IMR-90 (cell line): Measurements from ENCODE around the gene ZNF692. TPM values are rescaled to one million over a fixed set of nuclear protein-coding genes. Genes with fewer than 3 reads are reported as not detected.

Experiments used
- ATAC-seq: fragments of 200-7000 bp; cut with Tn5 transposase; 2 replicates; pipeline ENCODE4 v1.9.1; 2020; ENCODE audit warnings: low read depth, mild to moderate bottlenecking, moderate library complexity
- BruUV-seq: library from RNA; stranded (reverse); fragments of 400-500 nt; replicated peaks from 2 replicates; lab custom pipeline; 2021; lab: Mats Ljungman, UMichigan
- CTCF ChIA-PET: fragments of 300-600 bp; formaldehyde crosslinking; extraction: SDS; loops from one replicate; lab custom pipeline; 2021; ENCODE audit warnings: antibody characterized with exemption; lab: Yijun Ruan, JAX
- POLR2A ChIA-PET: fragments of 300-600 bp; sonication (Branson Sonifier 250); formaldehyde crosslinking; loops from one replicate; lab custom pipeline; 2022; ENCODE audit warnings: antibody characterized with exemption; ENCODE audit not compliant: unreplicated experiment; lab: Charles Lee
- DNase-seq: peaks from one replicate; pipeline ENCODE4 v3.0.0; 2013
- H2AFZ ChIP-seq: replicated peaks from 2 replicates; pipeline ENCODE3; 2013; ENCODE audit warnings: low read length, mild to moderate bottlenecking; ENCODE audit not compliant: poor library complexity
- H2AK5ac ChIP-seq: 2 replicates; pipeline ENCODE4 v1.6.1; 2013; ENCODE audit warnings: low read depth, low read length, inconsistent platforms
- H2AK9ac ChIP-seq: replicated peaks from 2 replicates; pipeline ENCODE3; 2013; ENCODE audit warnings: mild to moderate bottlenecking, low read depth, low read length, moderate library complexity; ENCODE audit not compliant: poor library complexity
- H2BK120ac ChIP-seq: 2 replicates; pipeline ENCODE4 v1.6.1; 2013; ENCODE audit warnings: low read depth, low read length, inconsistent platforms
- H2BK15ac ChIP-seq: 3 replicates; pipeline ENCODE4 v1.6.1; 2013; ENCODE audit warnings: low read depth, low read length, inconsistent platforms
- H2BK20ac ChIP-seq: 2 replicates; pipeline ENCODE4 v1.6.1; 2013; ENCODE audit warnings: low read depth, mild to moderate bottlenecking, inconsistent platforms, low read length, moderate library complexity
- H2BK5ac ChIP-seq: 2 replicates; pipeline ENCODE4 v1.6.1; 2013; ENCODE audit warnings: mild to moderate bottlenecking, low read depth, low read length, inconsistent platforms; ENCODE audit not compliant: poor library complexity, severe bottlenecking
- H3K14ac ChIP-seq: replicated peaks from 2 replicates; pipeline ENCODE4 v1.6.1; 2013; ENCODE audit warnings: low read depth, low read length, inconsistent platforms
- H3K18ac ChIP-seq: 2 replicates; pipeline ENCODE4 v1.6.1; 2013; ENCODE audit warnings: low read depth, low read length, control low read depth
- H3K23ac ChIP-seq: 2 replicates; pipeline ENCODE4 v1.6.1; 2013; ENCODE audit warnings: low read depth, low read length, inconsistent platforms
- H3K27ac ChIP-seq: 2 replicates; pipeline ENCODE4 v1.5.1; 2013; ENCODE audit warnings: mild to moderate bottlenecking, control low read depth, low read length; ENCODE audit not compliant: insufficient read depth
- H3K27me3 ChIP-seq: 2 replicates; pipeline ENCODE4 v1.6.1; 2013; ENCODE audit warnings: low read length; ENCODE audit not compliant: control insufficient read depth, insufficient read depth
- H3K36me3 ChIP-seq: 2 replicates; pipeline ENCODE4 v1.6.1; 2013; ENCODE audit warnings: low read length, mixed read lengths; ENCODE audit not compliant: control insufficient read depth, insufficient read depth
- H3K4ac ChIP-seq: 2 replicates; pipeline ENCODE4 v1.6.1; 2013; ENCODE audit warnings: low read depth, low read length, inconsistent platforms
- H3K4me1 ChIP-seq: 2 replicates; pipeline ENCODE4 v1.6.1; 2013; ENCODE audit warnings: low read length, mixed read lengths; ENCODE audit not compliant: control insufficient read depth, insufficient read depth
- H3K4me2 ChIP-seq: 2 replicates; pipeline ENCODE4 v1.6.1; 2013; ENCODE audit warnings: low read depth, mild to moderate bottlenecking, control low read depth, low read length, moderate library complexity
- H3K4me3 ChIP-seq: 2 replicates; pipeline ENCODE4 v1.5.1; 2013; ENCODE audit warnings: low read depth, mild to moderate bottlenecking, control low read depth, low read length, moderate library complexity; ENCODE audit not compliant: insufficient read depth
- H3K56ac ChIP-seq: 2 replicates; pipeline ENCODE4 v1.6.1; 2013; ENCODE audit warnings: low read length, inconsistent platforms; ENCODE audit not compliant: insufficient read depth; ENCODE audit errors: extremely low read depth
- H3K79me1 ChIP-seq, 2 experiments: 2 replicates each; pipeline ENCODE4 v1.6.1; 2013; ENCODE audit warnings: low read length in 2 of 2, inconsistent platforms in 1 of 2, low read depth in 1 of 2
- H3K9ac ChIP-seq: 2 replicates; pipeline ENCODE4 v1.6.1; 2013; ENCODE audit warnings: low read depth, low read length, control low read depth
- H3K9me1 ChIP-seq: 2 replicates; pipeline ENCODE4 v1.6.1; 2013; ENCODE audit warnings: low read length, inconsistent platforms; ENCODE audit not compliant: insufficient read depth
- H3K9me3 ChIP-seq: 2 replicates; pipeline ENCODE4 v1.6.1; 2013; ENCODE audit warnings: low read length; ENCODE audit not compliant: control insufficient read depth, insufficient read depth
- H4K20me1 ChIP-seq: 2 replicates; pipeline ENCODE4 v1.6.1; 2013; ENCODE audit warnings: low read length, inconsistent platforms; ENCODE audit not compliant: insufficient read depth
- H4K5ac ChIP-seq: 2 replicates; pipeline ENCODE4 v1.6.1; 2013; ENCODE audit warnings: mild to moderate bottlenecking, low read depth, low read length, control low read depth
- H4K8ac ChIP-seq, 2 experiments: 2 replicates each; pipeline ENCODE4 v1.6.1; 2013; ENCODE audit warnings: low read depth in 2 of 2, low read length in 2 of 2, control low read depth in 1 of 2, inconsistent platforms in 1 of 2
- H4K91ac ChIP-seq: 2 replicates; pipeline ENCODE4 v1.6.1; 2013; ENCODE audit warnings: low read depth, low read length, inconsistent platforms; ENCODE audit not compliant: insufficient read depth
- BHLHE40 ChIP-seq: fragments of 150-350 bp; IDR thresholded peaks from 2 replicates; pipeline ENCODE4 v1.6.1; 2016; ENCODE audit warnings: mild to moderate bottlenecking, low read depth, low read length
- CEBPB ChIP-seq: IDR thresholded peaks from 2 replicates; pipeline ENCODE4 v1.6.1; 2012; ENCODE audit warnings: low read depth, low read length, improper control_type of control experiment
- CHD1 ChIP-seq: IDR thresholded peaks from 2 replicates; pipeline ENCODE4 v1.6.1; 2012; ENCODE audit warnings: low read depth, low read length, improper control_type of control experiment
- ELK1 ChIP-seq: fragments of 150-350 bp; IDR thresholded peaks from 2 replicates; pipeline ENCODE4 v1.6.1; 2016; ENCODE audit warnings: low read depth, mild to moderate bottlenecking, low read length, moderate library complexity, borderline replicate concordance
- FOS ChIP-seq: fragments of 150-350 bp; IDR thresholded peaks from 2 replicates; pipeline ENCODE4 v1.6.1; 2016; ENCODE audit warnings: low read depth, low read length
- MAFK ChIP-seq: IDR thresholded peaks from 2 replicates; pipeline ENCODE4 v1.6.1; 2012; ENCODE audit warnings: low read depth, low read length, improper control_type of control experiment
- MAZ ChIP-seq: IDR thresholded peaks from 2 replicates; pipeline ENCODE4 v1.6.1; 2012; ENCODE audit warnings: low read depth, mild to moderate bottlenecking, low read length, improper control_type of control experiment, moderate library complexity, borderline replicate concordance
- MXI1 ChIP-seq: IDR thresholded peaks from 2 replicates; pipeline ENCODE4 v1.6.1; 2012; ENCODE audit warnings: low read depth, mild to moderate bottlenecking, low read length, moderate library complexity, borderline replicate concordance
- NFE2L2 ChIP-seq: fragments of 150-350 bp; IDR thresholded peaks from 2 replicates; pipeline ENCODE4 v1.6.1; 2016; ENCODE audit warnings: low read depth, mild to moderate bottlenecking, low read length
- POLR2A ChIP-seq: IDR thresholded peaks from 2 replicates; pipeline ENCODE4 v1.6.1; 2012; ENCODE audit warnings: mild to moderate bottlenecking, low read depth, low read length
- RAD21 ChIP-seq: IDR thresholded peaks from 2 replicates; pipeline ENCODE4 v1.6.1; 2012; ENCODE audit warnings: low read length, improper control_type of control experiment
- RCOR1 ChIP-seq: IDR thresholded peaks from 2 replicates; pipeline ENCODE4 v1.6.1; 2012; ENCODE audit warnings: mild to moderate bottlenecking, low read length, improper control_type of control experiment; ENCODE audit not compliant: insufficient replicate concordance
- RFX5 ChIP-seq: IDR thresholded peaks from 2 replicates; pipeline ENCODE4 v1.8.0; 2012; ENCODE audit warnings: low read depth, mild to moderate bottlenecking, low read length, moderate library complexity
- SMC3 ChIP-seq: fragments of 150-350 bp; IDR thresholded peaks from 2 replicates; pipeline ENCODE4 v1.6.1; 2016; ENCODE audit warnings: low read depth, mild to moderate bottlenecking, antibody characterized with exemption, low read length, moderate library complexity
- USF2 ChIP-seq: fragments of 150-350 bp; IDR thresholded peaks from 2 replicates; pipeline ENCODE4 v1.6.1; 2017; ENCODE audit warnings: mild to moderate bottlenecking, antibody characterized with exemption, low read length, low read depth
- WGBS, 2 experiments: methylation state at CpG; one replicate each; pipeline versions ENCODE4 v1.1.5 to v1.1.7; 2013; ENCODE audit warnings: missing lambda C conversion rate in 2 of 2; ENCODE audit not compliant: insufficient read length in 1 of 2; ENCODE audit errors: extremely low coverage in 2 of 2; 5-methylcytosine and 5-hydroxymethylcytosine counted together
- dilution Hi-C: fragments of 300-500 bp; cut with HindIII; formaldehyde crosslinking; loops from one replicate; pipeline ENCODE4 v1.14.3; 2018; ENCODE audit warnings: low sequenced_read_pairs; ENCODE audit not compliant: unreplicated experiment
- in situ Hi-C: fragments of 300-500 bp; cut with MboI; formaldehyde crosslinking; loops from 3 replicates; pipeline ENCODE4 v1.14.3; 2019; ENCODE audit warnings: low sequenced_read_pairs, inconsistent platforms, mixed read lengths
- intact Hi-C: fragments of 100-400 bp; cut with micrococcal nuclease; formaldehyde crosslinking; loops from 2 replicates; pipeline ENCODE4 v1.10.0; 2022
- polyA plus RNA-seq, 3 experiments: library from polyadenylated mRNA; depleted of rRNA; stranded (reverse); fragments of >200 nt; gene quantifications; 2 replicates each; pipeline ENCODE4 v1.2.3, GENCODE V29; 2012; ENCODE audit warnings: low replicate concordance in 1 of 3
- total RNA-seq: library from RNA; depleted of rRNA; stranded (reverse); fragments of >200 nt; gene quantifications from 2 replicates; pipeline ENCODE4 v1.2.3, GENCODE V29; 2012

The ZNF692 gene
- total and polyA plus RNA-seq, 2 of the 4 experiments (the other 2 are of a cell fraction), result 7.3 to 50.4 TPM

GRCh38 chr1:248906009-248906752 lies 47.3 kb upstream of the ZNF692 start, which contains the start of gene PGBD2:
Gene PGBD2, plus strand, starts transcription at chr1:248906235. Its CDS starts 7,628 bp downstream, at chr1:248913863.
- dilution Hi-C loops, result no loop called here
- H3K4me1 ChIP-seq, result no peaks in the 10 kb centered on the region
- POLR2A ChIA-PET, result interaction anchor here (0.6 kb wide), 1 partner anchor 22 kb away, joined by 3 read pairs; no protein-coding TSS in a partner anchor
- TF ChIP-seq ELK1 (no peak), RAD21 (peak; percentile 49), MXI1 (peak; percentile 64; the same call in 1 of the 2 replicates), CEBPB (no peak), BHLHE40 (no peak), RCOR1 (peak; percentile 66), POLR2A (peak; percentile 63), MAFK (no peak), USF2 (no peak), FOS (no peak), RFX5 (no peak), CHD1 (peak; percentile 47; the same call in 1 of the 2 replicates), SMC3 (peak; percentile 53), MAZ (peak; percentile 81; the same call in 1 of the 2 replicates), NFE2L2 (no peak)

More at GRCh38 chr1:248906009-248906752, 47.3 kb upstream of the ZNF692 start, which contains the start of gene PGBD2:
- H3K4me2 ChIP-seq, result peak within 1 kb of the TSS; percentile 99
- peak within 1 kb of the TSS; percentile 91 for H3K4me3 ChIP-seq
- H3K4ac ChIP-seq, result peak within 1 kb of the TSS; percentile 99
- ATAC-seq (peak; percentile 97), DNase-seq (peak; percentile 89)
- WGBS, 2 experiments, result 1% methylated on average over 19 of the region's 80 CpGs; no CpG with 5 or more reads in 1 of the 2 experiments
- H2AK5ac ChIP-seq, result peak within 1 kb of the TSS; percentile 46
- peak within 1 kb of the TSS; percentile 100 for H4K8ac ChIP-seq
- peak within 1 kb of the TSS; percentile 61; the same call in 1 of the 2 replicates for H2BK20ac ChIP-seq
- peak within 1 kb of the TSS; percentile 99 for H3K14ac ChIP-seq
- H2BK15ac ChIP-seq, result peak within 1 kb of the TSS; percentile 35; the same call in 1 of the 3 replicates
- H2BK5ac ChIP-seq, result peak within 1 kb of the TSS; percentile 89
- no TSS peak for BruUV-seq
- peak within 1 kb of the TSS; percentile 98 for H4K5ac ChIP-seq
- no peaks in the 10 kb centered on the region for H4K20me1 ChIP-seq
- H2AFZ ChIP-seq, result peak within 1 kb of the TSS; percentile 100
- peak within 1 kb of the TSS; percentile 96 for H4K91ac ChIP-seq
- peak within 1 kb of the TSS; percentile 97 for H3K27ac ChIP-seq
- peak within 1 kb of the TSS; percentile 95 for H2AK9ac ChIP-seq
- in situ Hi-C loops (no loop called here), intact Hi-C loops (loop anchor here (1.0 kb wide), 1 partner anchor 33 kb away; no protein-coding TSS in a partner anchor)
- H3K9me3 ChIP-seq, result no peaks in the 10 kb centered on the region
- peak within 1 kb of the TSS; percentile 58 for H3K56ac ChIP-seq
- CTCF ChIA-PET, result interaction anchor here (0.6 to 1.7 kb wide), 4 partner anchors 17 to 47 kb away, joined by 3 to 4 read pairs (median 3); partner anchors contain the start of gene ZNF692
- H3K27me3 ChIP-seq, result no peaks in the 10 kb centered on the region
- H3K23ac ChIP-seq, result peak within 1 kb of the TSS; percentile 100
- H3K18ac ChIP-seq, result peak within 1 kb of the TSS; percentile 98
- H3K9ac ChIP-seq, result peak within 1 kb of the TSS; percentile 99
- peaks cover 11 to 31% of the 10 kb centered on the region in 2 experiments for H3K79me1 ChIP-seq
- H2BK120ac ChIP-seq, result peak within 1 kb of the TSS; percentile 97
- no peaks in the 10 kb centered on the region for H3K9me1 ChIP-seq
- no peaks in the 10 kb centered on the region for H3K36me3 ChIP-seq
